Measurements from ENCODE around the gene PTGES2. TPM values are rescaled to one million over a fixed set of nuclear protein-coding genes. Genes with fewer than 3 reads are reported as not detected.

PTGES2 gene
- total and polyA plus RNA-seq, 9 of the 15 experiments (the other 6 are each of a cell fraction or from before 2014, with no cell fraction given) = 2.4 to 196 (median 90.1) TPM

DNA sequence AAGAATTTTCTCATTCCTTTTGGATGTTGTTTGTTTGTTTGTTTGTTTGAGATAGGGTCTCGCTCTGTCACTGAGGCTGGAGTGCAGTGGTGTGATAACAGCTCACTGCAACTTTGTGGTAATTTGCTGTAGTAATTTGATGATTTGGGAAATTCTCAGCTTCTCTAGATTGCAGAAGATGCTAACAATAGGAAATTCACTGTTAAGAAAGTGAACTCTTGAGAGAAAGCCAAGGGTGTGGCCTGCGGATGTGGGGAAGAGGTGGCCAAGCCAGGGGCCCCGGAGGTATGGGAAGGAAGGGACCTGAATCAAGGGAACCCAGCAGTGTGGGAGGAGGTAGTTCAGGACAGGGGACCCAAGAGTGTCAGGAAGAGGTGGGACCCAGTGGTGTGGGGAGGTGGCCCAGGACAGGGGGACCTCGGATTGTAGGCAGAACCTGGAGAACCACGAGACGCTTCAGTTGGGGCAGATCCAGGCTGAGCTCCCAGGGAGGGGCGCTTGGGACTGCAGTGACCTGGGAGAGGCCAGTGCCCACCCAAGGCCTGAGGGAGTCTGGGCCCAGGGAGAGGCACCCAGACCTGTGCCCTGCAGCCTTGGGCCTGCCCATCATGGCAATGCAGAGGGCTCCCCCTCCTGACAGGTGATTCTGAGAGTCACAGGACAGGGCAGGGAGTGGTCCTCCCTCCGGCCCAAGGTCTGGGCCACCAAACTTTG is 16.2 kb upstream of the PTGES2 start (continued):
- TF ChIP-seq ZNF444 (CRISPR knock-in tag; IDR thresholded peaks at IDR 0.05) (no peak), CTBP1 (IDR thresholded peaks at IDR 0.05; ENCODE audit: borderline replicate concordance) (peak; percentile 53; the same call in 1 of the 2 replicates), NONO (IDR thresholded peaks at IDR 0.05; ENCODE audit: low read depth in 2 of 2, low read length in 1 of 2) (no peak), FOXJ3 (CRISPR knock-in tag; IDR thresholded peaks at IDR 0.05) (no peak), ZNF224 (CRISPR knock-in tag; IDR thresholded peaks at IDR 0.05) (no peak), BRF2 (IDR thresholded peaks at IDR 0.05; ENCODE audit: borderline replicate concordance, insufficient read depth, insufficient read length) (no peak), BMI1 (IDR thresholded peaks at IDR 0.05; ENCODE audit: low read length) (no peak), ERF (CRISPR knock-in tag; IDR thresholded peaks at IDR 0.05) (no peak), ZNF274 (IDR thresholded peaks at IDR 0.05; ENCODE audit: borderline replicate concordance, low read depth, low read length) (no peak), KAT2B (IDR thresholded peaks at IDR 0.05; ENCODE audit: low read depth, low read length) (no peak), KDM1A (IDR thresholded peaks at IDR 0.05) (no peak), MAFG (tag; conservative IDR thresholded peaks at IDR 0.05) (no peak), CBFA2T3 (IDR thresholded peaks at IDR 0.05) (peak; percentile 44; the same call in 1 of the 2 replicates), NFYB (IDR thresholded peaks at IDR 0.05; ENCODE audit: extremely low read depth, insufficient read length) (no peak), SAFB2 (IDR thresholded peaks at IDR 0.05; ENCODE audit: borderline replicate concordance, low read depth, low read length, severe bottlenecking) (no peak), NFIX (CRISPR knock-in tag; IDR thresholded peaks at IDR 0.05; ENCODE audit: low read depth) (no peak), ZNF24 (IDR thresholded peaks at IDR 0.05) (0 out of 2 replicates have a peak, but pooled peaks have one; percentile 13), POLR2A (conservative IDR thresholded peaks at IDR 0.05) (no peak), RHOXF2B (CRISPR knock-in tag; conservative IDR thresholded peaks at IDR 0.05) (no peak), CBX8 (IDR thresholded peaks at IDR 0.05; ENCODE audit: borderline replicate concordance, extremely low read depth, low read depth, low read length, poor library complexity, severe bottlenecking) (no peak), EWSR1 (IDR thresholded peaks at IDR 0.05; ENCODE audit: borderline replicate concordance, low read depth, partially characterized antibody) (no peak), HNRNPL (IDR thresholded peaks at IDR 0.05; ENCODE audit: low read depth, low read length) (no peak)
- TF ChIP-seq, protein P1, sequence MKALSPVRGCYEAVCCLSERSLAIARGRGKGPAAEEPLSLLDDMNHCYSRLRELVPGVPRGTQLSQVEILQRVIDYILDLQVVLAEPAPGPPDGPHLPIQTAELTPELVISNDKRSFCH (CRISPR knock-in tag; IDR thresholded peaks at IDR 0.05) = no peak
- TF ChIP-seq, protein P1 (tag; IDR thresholded peaks at IDR 0.05) = no peak
- TF ChIP-seq, protein P2, sequence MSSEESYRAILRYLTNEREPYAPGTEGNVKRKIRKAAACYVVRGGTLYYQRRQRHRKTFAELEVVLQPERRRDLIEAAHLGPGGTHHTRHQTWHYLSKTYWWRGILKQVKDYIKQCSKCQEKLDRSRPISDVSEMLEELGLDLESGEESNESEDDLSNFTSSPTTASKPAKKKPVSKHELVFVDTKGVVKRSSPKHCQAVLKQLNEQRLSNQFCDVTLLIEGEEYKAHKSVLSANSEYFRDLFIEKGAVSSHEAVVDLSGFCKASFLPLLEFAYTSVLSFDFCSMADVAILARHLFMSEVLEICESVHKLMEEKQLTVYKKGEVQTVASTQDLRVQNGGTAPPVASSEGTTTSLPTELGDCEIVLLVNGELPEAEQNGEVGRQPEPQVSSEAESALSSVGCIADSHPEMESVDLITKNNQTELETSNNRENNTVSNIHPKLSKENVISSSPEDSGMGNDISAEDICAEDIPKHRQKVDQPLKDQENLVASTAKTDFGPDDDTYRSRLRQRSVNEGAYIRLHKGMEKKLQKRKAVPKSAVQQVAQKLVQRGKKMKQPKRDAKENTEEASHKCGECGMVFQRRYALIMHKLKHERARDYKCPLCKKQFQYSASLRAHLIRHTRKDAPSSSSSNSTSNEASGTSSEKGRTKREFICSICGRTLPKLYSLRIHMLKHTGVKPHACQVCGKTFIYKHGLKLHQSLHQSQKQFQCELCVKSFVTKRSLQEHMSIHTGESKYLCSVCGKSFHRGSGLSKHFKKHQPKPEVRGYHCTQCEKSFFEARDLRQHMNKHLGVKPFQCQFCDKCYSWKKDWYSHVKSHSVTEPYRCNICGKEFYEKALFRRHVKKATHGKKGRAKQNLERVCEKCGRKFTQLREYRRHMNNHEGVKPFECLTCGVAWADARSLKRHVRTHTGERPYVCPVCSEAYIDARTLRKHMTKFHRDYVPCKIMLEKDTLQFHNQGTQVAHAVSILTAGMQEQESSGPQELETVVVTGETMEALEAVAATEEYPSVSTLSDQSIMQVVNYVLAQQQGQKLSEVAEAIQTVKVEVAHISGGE (CRISPR knock-in tag; IDR thresholded peaks at IDR 0.05) = 0 out of 6 replicates have a peak, but pooled peaks of 1 of the 3 experiments have one; percentile 45
